Ramos (cell line): ENCODE measurements around the gene TMEM8B.
"Not testable (repeated sequence)": the region's sequence is repeated elsewhere in the genome, so short reads cannot be mapped to it uniquely, and the experiment has no call there.

Experiments
- in situ Hi-C: fragments of 300-500 bp; cut with MboI; formaldehyde crosslinking; loops from one replicate; pipeline ENCODE4 v1.14.3; 2022; ENCODE audit warnings: low sequenced_read_pairs; ENCODE audit not compliant: unreplicated experiment

The TMEM8B gene

GRCh38 chr9:35861161-35861897 is 32.3 kb downstream of the TMEM8B start:
- in situ Hi-C loops: no loop called here

DNA sequence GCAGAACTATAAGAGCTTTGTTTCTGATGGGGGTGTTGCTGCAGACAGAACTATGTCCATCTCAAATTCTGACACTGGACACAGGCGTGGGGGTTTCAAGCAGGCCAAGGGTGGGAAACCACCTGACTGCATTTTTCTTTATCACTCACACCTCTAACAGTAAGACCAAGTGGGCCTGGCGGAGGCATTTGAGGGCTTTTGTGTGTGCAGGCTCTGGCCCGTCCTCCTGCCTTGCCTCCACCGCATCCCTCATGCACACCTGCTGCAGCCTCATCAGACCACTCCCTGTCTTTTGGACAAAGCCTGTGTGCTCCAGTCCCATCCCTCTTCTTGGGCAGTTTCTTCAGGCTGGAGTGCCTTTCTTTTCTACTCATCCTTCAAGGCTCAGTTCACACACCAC is 33.3 kb downstream of the TMEM8B start:
- in situ Hi-C loops: no loop called here

GRCh38 chr9:35863583-35863982 is 34.6 kb downstream of the TMEM8B start:
- in situ Hi-C loops: no loop called here

- in situ Hi-C loops: no loop called here
Measured at GRCh38 chr9:35864695-35865255, 35.7 kb downstream of the TMEM8B start.

DNA sequence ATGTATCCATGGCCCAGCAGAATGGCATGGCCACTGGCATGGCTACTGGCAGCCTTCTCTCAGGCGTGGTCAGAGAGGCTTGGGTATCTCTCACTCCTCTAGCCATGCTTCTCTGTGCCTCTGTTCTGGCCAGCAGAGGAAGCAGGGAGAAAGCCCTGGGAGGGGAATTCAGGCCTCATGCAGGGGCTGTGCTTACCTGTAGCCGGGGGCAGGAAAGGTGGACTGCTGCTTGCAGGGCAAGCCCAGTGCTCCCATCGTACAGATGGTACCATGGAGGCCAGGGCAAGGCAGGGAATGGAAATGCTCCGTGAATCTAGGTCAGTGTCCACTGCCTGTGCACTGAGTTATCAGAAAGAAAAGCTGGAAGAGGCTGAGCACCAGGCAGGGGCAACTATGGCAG is 38.5 kb downstream of the TMEM8B start:
- in situ Hi-C loops: no loop called here

DNA sequence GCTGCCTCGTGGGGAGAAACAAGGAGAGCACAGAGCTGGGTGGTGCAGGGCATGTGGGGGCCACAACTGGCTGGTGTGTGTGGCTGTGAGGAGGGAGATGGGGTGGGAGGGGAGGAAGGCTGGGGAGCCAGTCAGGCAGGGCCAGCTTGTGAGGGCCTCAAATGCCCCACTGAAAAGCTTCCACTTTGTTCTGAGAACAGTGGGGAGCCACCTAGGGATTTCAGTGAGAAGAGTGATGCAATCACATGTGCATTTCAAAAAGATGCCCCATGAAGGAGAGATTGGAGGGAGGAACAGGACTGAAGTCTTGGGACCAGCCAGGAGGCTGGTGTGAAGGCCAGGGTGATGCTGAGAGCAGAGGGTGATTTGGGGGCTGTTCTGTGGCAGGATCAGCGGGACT is 39.9 kb downstream of the TMEM8B start:
- in situ Hi-C loops: no loop called here

GRCh38 chr9:35869621-35870216 is 40.7 kb downstream of the TMEM8B start:
- in situ Hi-C loops: no loop called here

DNA sequence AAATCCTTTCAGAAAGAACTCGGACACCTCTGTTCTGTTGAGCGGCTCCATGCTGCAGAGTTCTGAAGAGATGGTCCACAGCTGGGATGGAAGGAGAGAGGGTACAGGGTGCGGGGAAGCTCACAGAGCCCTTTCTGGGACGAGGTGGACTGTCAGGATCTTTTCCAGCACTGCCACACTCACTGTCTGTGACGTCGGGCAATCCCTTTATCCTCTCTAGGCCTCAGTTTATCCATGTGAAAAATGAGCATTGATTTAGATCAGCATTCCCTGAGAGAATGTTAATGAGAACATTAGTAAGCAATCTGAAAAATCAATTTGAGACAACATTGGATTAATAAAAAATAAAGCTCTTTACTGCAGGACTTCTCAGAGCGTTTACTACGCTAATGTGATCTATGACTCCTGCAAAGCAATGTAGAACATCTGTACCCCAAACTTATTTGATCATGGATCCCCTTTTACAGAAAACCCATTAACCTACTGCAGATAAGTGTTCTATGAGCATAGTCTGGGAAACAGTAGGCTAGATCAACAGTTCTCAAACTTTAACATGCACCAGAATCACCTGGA is 41.4 kb downstream of the TMEM8B start, which contains the start of gene OR13J1:
TSS of gene OR13J1 (minus strand) at position 51 of the 573 bp plus-strand sequence. CDS start at position 51, 0 bp downstream.
- in situ Hi-C loops: no loop called here

GRCh38 chr9:35871545-35871944 is 42.5 kb downstream of the TMEM8B start:
- in situ Hi-C loops: no loop called here

GRCh38 chr9:35872505-35872904 is 43.5 kb downstream of the TMEM8B start:
- in situ Hi-C loops: no loop called here

DNA sequence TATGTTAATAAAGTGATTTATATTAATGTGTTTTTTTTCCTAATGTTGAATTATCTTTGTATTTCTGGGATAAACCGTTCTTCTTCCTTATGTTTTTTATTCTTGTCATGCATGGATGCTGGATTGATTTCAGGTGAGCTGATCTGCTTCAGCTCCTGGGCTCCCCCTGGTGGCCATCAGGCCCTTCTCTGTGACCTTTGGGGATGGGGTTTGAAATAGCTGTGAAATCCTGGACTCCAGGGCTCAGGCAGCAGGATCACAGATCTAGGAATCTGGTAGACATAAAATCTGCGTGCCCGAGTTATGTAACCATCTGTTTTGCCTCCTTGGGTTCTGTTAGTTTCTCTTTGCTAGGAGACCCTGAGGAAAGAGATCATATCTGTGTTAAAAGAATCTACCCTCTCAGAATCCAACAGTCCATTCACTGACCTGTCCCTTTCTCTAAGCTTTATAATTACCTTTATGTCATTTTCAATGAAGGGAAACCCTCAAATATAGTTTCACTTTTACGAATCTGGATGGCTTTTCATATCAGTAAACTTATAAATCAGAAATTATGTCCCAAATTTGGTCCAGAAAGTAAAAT is 53.3 kb downstream of the TMEM8B start:
- in situ Hi-C loops: no loop called here

GRCh38 chr9:35882996-35883395 is 54.0 kb downstream of the TMEM8B start:
- in situ Hi-C loops: no loop called here

DNA sequence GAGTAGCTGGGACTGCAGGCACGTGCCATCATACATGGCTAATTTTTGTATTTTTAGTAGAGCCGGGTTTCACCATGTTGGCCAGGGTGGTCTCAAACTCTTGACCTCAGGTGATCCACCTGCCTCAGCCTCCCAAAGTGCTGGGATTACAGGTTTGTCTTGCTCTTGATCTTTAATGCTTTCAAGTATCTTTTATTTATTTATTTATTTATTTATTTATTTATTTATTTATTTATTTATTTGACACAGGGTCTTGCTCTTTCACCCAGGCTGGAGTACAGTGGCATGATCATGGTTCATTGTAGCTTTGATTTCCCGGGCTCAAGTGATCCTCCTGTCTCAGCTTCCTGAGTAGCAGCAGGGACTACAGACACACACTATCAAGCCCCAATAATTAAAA is 55.9 kb downstream of the TMEM8B start:
- in situ Hi-C loops: not testable (repeated sequence)

- in situ Hi-C loops: no loop called here
Measured at GRCh38 chr9:35891646-35892045, 62.6 kb downstream of the TMEM8B start.

GRCh38 chr9:35892051-35892450 is 63.0 kb downstream of the TMEM8B start:
- in situ Hi-C loops: no loop called here

GRCh38 chr9:35896570-35896969 is 67.5 kb downstream of the TMEM8B start:
- in situ Hi-C loops: no loop called here

DNA sequence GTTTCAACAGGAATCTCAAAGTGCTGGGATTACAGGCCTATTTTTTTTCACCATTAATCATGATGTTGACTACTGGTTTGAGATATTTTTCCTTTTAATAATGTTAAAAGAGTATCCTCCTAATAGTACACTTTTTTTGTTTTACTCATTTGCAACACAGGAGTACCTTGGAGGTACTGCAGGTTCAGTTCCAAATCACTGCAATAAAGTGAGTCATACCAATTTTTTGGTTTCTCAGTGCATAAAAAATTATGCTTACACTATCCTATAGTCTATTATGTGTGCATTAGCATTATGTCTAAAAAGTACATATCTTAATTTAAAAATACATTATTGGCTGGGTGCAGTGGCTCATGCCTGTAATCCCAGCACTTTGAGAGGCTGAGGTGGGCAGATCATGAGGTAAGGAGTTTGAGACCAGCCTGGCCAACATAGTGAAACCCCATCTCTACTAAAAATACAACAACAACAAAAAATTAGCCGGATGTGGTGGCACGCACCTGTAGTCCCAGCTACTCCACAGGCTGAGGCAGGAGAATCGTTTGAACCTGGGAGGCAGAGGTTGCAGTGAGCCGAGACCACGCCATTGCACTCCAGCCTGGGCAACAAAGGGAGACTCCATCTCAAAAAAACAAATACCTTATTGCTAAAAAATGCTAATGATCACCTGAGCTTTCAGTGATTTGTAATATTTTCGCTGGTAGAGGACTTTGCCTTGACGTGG is 68.5 kb downstream of the TMEM8B start:
- in situ Hi-C loops: not testable (repeated sequence)

- in situ Hi-C loops: no loop called here
Measured at GRCh38 chr9:35898337-35898736, 69.3 kb downstream of the TMEM8B start.

DNA sequence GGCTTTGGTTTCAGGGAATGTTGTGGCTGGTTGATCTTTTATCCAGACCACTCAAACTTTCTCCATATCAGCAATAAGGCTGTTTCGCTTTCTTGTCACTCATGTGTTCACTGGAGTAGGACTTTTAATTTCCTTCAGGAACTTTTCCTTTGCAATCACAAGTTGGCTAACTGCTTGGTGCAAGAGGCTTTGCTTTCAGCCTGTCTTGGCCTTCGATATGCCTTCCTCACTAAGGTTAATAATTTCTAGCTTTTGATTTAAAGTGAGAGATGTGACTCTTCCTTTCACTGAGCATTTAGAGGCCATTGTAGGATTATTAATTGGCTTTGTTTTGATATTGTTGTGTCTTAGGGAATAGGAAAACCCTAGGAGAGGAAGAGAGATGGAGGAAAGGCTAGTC is 70.0 kb downstream of the TMEM8B start:
- in situ Hi-C loops: no loop called here

DNA sequence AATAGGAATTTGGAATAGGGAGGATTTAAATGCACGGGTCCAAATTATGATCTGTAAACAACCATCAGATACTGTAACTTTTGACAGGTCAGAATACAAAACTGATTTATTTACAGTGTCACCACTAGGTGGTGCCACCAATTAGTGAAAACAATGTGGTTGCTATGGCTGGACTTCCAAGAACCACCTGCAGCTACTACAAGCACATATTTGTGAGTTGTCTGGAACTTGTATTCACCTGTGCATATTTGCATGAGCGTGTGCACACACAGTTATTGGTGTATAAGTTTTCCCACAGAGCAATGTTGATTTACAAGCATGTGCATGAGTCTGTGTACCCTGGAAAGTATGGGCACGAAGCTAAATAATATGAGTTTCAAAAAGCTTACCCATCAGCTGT is 74.0 kb downstream of the TMEM8B start:
- in situ Hi-C loops: no loop called here
